ENCODE results near the gene GRAMD1B. TPM values are rescaled to one million over a fixed set of nuclear protein-coding genes. Genes with fewer than 3 reads are reported as not detected.

GRAMD1B gene
- total and polyA plus RNA-seq, 12 donors = 7.3 to 41.0 (median 21.0) TPM

GRCh38 chr11:123516238-123516637 is 86.2 kb downstream of the GRAMD1B start:
- ATAC-seq (no peak), DNase-seq (no peak)
- WGBS, 2 donors = 87 to 89% methylated on average over 4 of the region's 4 CpGs
- intact Hi-C loops (cut with DNase I) = loop anchor here in 5 of 10 donors (5.0 to 10.0 kb wide), 3 partner anchors 36 to 189 kb away; no protein-coding TSS in a partner anchor
- no peak for TF ChIP-seq CTCF (IDR thresholded peaks at IDR 0.05)
- Histone ChIP-seq H3K36me3 (no peaks in the 10 kb centered on the region), H3K4me3 (no peak overlapping the region), H3K27me3 (no peaks in the 10 kb centered on the region), H3K9me3 (peaks cover 0 to 8% (median 0%) of the 10 kb centered on the region in 11 donors), H3K27ac (no peak overlapping the region), H3K4me1 (peaks cover 0 to 26% (median 16%) of the 10 kb centered on the region in 9 donors)

- Histone ChIP-seq H3K36me3 (no peaks in the 10 kb centered on the region), H3K27ac (no peak overlapping the region), H3K4me3 (no peak overlapping the region), H3K4me1 (peaks cover 0 to 28% (median 20%) of the 10 kb centered on the region in 9 donors), H3K9me3 (peaks cover 0 to 10% (median 0%) of the 10 kb centered on the region in 11 donors), H3K27me3 (no peaks in the 10 kb centered on the region)
- 71 to 79% methylated on average over 17 of the region's 17 CpGs for WGBS, 2 donors
- DNase-seq (no peak), ATAC-seq (no peak)
- no peak for TF ChIP-seq CTCF (IDR thresholded peaks at IDR 0.05)
- intact Hi-C loops (cut with DNase I) = loop anchor here in 5 of 10 donors (5.0 to 10.0 kb wide), 3 partner anchors 35 to 187 kb away; no protein-coding TSS in a partner anchor
Observed at GRCh38 chr11:123517559-123518364, 87.7 kb downstream of the GRAMD1B start.

DNA sequence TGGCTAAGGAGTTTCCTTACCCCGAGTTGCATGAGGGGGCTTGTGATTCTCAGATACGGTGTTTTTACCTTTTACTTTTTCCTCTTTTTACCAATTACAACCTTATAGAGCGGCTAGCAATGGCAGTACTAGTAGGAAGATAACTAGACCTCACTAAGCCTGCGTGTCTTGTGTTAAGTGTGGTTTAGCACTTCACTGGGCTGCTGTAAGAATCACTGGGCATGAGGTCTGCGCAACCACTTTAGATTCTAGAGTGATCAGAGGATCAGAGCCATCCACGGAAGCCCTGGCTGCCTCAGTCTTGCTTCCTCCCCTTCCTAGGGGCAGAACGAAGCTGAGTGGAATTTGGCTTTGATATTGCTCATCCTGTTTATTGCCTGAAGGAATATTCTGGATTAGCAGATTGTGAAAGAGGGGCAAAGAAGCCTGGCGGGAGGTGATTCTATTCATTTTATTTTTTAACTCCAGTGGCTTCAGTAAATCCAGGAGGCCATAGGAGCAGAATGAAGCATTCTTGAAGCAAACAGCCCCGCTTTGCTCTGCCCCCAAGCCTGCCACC is 88.5 kb downstream of the GRAMD1B start:
- Histone ChIP-seq H3K27ac (peak overlapping the region in 4 of 10 donors; percentile 68 to 75 (median 70)), H3K27me3 (no peaks in the 10 kb centered on the region), H3K4me1 (peaks cover 0 to 37% (median 20%) of the 10 kb centered on the region in 9 donors), H3K36me3 (no peaks in the 10 kb centered on the region), H3K4me3 (no peak overlapping the region), H3K9me3 (peaks cover 0 to 10% (median 0%) of the 10 kb centered on the region in 11 donors)
- DNase-seq = no peak
- no peak for TF ChIP-seq CTCF (IDR thresholded peaks at IDR 0.05)
- WGBS, 2 donors = 65 to 79% methylated on average over 9 of the region's 9 CpGs
- intact Hi-C loops (cut with DNase I) = loop anchor here in 5 of 10 donors (5.0 to 10.0 kb wide), 3 partner anchors 34 to 186 kb away; no protein-coding TSS in a partner anchor
- ATAC-seq = no peak

DNA sequence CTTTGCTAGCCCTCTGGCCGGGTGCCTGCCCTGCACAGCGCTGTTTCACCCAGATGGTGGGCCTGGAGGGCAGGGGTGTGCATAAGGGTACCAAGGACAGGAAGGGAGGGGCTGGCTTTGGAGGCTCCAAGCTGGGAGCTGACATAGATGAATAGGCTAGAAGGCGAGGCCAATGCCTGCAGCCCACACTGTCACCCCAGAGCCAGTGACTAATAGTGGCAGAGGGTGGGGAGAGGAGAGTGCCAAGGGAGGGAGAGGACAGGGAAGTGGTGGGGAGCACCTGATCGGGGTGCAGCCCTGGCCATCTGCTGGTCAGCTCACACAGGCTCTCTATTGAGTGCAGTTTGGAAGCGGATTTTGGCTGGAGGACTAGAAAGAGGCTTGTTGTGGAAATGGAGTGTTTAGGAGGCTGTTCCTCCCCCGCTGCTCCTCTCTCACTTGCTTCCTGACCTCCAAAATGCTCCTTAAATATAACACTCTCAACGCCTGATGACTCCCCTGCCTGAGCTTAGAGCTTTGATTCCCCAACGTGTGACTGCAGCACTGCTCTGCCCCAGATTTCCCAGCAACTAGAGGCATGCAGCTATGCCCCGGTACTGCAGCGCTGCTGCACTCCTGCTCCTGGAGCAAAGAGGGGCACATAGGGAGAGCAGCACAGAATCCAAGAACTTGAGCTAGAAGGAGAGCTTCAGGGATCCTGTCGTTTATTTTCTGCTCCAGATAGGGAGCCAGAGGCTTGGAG is 89.2 kb downstream of the GRAMD1B start:
- intact Hi-C loops (cut with DNase I) = loop anchor here in 5 of 10 donors (5.0 to 10.0 kb wide), 3 partner anchors 33 to 186 kb away; no protein-coding TSS in a partner anchor
- WGBS, 2 donors = 31 to 34% methylated on average over 11 of the region's 11 CpGs
- no peak for DNase-seq
- Histone ChIP-seq H3K4me1 (peaks cover under 1 to 40% (median 20%) of the 10 kb centered on the region in 9 donors), H3K9me3 (peaks cover 0 to 10% (median 0%) of the 10 kb centered on the region in 11 donors), H3K27ac (peak overlapping the region; percentile 24 to 75 (median 66)), H3K4me3 (no peak overlapping the region), H3K36me3 (no peaks in the 10 kb centered on the region), H3K27me3 (no peaks in the 10 kb centered on the region)
- TF ChIP-seq CTCF (IDR thresholded peaks at IDR 0.05) = no peak
- ATAC-seq = peak; percentile 39 to 80 (median 64)

All from heart right ventricle (tissue), 16 donors.